HG03342 (cell line): ENCODE data around the gene IL27RA.

Experiments
- ATAC-seq: cut with Tn5 transposase; IDR thresholded peaks from one replicate; pipeline ENCODE4 v1.9.1; 2021; ENCODE audit warnings: mild to moderate bottlenecking, moderate library complexity; ENCODE audit not compliant: unreplicated experiment

Gene IL27RA

GRCh38 chr19:14082675-14082960 is 51.1 kb downstream of the IL27RA start:
- ATAC-seq: no peak

DNA sequence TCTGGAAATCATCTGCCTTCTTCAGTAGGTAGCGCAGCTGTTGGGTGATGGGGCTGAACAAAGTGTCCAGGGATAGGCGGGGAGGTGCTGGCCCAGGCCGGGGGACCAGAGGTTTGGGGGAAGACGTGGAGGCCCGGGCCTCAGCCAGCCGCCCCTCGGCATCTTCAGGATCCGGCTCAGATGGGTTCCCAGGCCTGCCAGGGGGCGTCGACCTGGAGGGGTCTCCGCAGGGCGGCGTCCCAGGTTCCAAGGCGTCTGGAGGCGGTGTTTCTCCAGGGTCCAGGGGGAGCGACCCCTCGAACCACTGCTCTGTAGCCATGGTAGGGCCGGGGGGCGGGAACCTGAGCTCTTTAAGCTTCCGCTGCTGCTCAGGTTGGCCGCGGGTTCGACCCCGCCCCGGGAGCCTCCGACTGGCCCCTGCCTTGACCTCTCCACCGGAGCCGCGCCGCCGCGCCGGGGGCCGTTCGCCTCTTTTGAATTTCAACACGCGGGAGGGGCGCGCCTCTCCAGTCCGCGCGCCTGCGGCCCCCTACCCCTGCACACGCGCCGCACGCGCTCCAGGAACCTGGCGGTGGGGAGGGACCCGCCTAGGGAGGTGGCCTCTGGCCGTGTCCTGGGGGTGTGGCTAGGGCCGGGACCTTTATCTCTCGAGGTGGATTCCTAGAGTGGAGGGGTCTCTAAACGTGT is 53.9 kb downstream of the IL27RA start, which contains the start of gene C19orf67:
C19orf67 (minus strand) TSS at position 475 of the 687 bp plus-strand sequence; CDS start at position 319, 156 bp downstream.
- no peak for ATAC-seq

DNA sequence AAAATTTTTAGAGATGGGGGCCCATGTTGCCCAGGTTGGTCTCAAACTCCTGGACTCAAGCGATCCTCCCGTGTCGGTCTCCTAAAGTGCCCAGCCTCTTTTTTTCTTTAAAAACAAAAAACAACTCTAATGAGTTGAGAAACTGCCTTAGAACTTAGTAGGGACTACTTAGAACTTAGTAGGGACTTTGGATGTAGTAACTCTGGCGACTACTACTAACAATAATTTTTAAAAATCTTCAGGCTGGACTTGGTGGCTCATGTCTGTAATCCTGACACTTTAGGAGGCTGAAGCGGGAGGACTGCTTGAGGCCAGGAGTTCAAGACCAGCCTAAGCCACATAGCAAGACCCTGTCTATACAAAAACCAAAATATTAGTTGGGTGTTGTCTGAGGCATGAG is 54.5 kb downstream of the IL27RA start:
- no peak for ATAC-seq

GRCh38 chr19:14088634-14089411 is 57.3 kb downstream of the IL27RA start:
- no peak for ATAC-seq

DNA sequence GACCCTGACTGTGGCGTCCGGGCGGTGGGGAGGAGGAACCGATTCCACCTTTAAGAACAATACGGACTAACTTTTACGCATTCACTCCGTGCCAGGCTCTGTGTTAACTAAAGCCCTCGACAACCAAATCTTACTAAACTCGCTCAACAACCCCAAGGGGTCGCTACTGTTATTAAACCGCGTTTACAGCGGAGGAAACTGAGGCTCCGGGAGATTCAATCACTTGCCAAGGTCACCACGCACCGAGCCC is 57.8 kb downstream of the IL27RA start:
- ATAC-seq: no peak

- peak; percentile 27 for ATAC-seq
Measured at GRCh38 chr19:14089662-14090508, 58.3 kb downstream of the IL27RA start.

GRCh38 chr19:14090509-14091080 is 59.0 kb downstream of the IL27RA start, which contains the start of gene SAMD1:
Gene SAMD1 (minus strand): TSS chr19:14090751.
- ATAC-seq: peak; percentile 40

DNA sequence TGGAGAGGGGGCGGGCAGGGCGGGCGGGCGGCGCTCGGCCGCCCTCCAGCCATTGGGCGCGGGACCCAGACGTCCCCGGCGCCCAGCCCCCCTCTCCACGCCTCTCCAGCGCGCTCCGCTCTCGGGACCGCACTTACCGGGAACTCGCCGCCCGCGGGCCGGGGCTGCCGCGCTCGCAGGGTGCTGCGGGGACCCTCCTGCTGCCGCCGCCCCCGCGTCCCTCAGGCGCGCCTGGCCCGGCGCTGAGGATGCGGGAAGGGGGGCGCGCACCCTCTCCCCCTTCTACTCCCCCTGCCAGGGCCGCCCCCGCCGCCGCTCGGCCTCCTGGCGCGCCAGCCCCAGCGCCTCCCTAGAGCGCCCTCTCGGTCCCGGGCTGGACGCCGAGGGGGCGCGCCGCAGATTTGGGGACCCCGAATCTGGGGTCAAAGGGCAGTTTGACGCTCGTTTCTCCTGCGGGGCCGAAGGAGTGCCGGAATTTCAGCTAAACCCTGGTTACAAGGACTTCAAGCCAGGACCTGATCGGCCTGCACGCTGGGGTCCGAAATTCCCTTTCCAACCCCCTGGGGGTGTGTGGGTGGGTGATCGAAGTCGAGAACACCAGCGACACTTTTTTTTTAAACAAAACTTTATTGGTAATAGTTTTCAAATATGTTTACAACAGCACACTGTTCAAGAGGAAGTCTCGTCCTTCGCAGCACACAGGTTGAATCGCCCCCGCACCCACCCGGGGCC is 59.7 kb downstream of the IL27RA start:
- ATAC-seq: peak; percentile 44

DNA sequence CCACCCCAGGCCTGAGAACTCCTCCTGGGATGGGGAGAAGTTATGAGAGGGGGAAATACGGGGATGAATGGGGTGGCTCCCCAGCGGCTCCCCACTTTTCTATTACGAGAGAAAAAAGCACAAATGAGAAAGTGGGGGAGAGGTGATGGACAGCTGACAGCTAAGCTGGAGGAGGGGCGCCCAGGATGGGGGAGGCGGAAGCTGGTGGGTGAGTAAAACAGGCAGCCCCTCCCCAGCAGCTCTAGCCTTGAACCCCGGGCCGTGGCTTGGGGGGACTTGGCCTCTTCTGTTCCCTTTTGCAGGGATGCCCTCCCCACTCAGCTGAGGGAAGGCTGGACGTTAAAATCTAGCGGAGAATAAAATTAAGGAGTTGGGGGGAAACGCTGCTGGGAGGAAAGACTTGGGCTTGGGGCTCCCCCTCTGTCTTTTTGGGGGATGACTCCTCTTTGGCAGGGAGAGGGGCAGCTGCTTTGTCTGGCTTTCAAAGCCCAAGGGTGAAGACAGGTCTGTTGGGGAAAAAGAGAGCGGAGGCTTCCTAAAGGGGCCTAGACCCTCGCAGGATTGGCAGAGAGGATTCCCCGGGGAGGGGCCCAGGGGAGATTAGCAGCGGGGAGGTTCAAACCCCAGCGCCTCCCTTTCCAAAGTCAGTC is 60.4 kb downstream of the IL27RA start:
- ATAC-seq: peak; percentile 4

GRCh38 chr19:14093117-14093823 is 61.7 kb downstream of the IL27RA start:
- no peak for ATAC-seq

- ATAC-seq: no peak
Measured at GRCh38 chr19:14094854-14095253, 63.3 kb downstream of the IL27RA start.

- ATAC-seq: no peak
Measured at GRCh38 chr19:14096272-14096992, 64.9 kb downstream of the IL27RA start.

GRCh38 chr19:14097532-14098151 is 66.1 kb downstream of the IL27RA start:
- ATAC-seq: no peak

- no peak for ATAC-seq
Measured at GRCh38 chr19:14101003-14101545, 69.5 kb downstream of the IL27RA start.

- no peak for ATAC-seq
Measured at GRCh38 chr19:14102102-14102696, 70.6 kb downstream of the IL27RA start.

DNA sequence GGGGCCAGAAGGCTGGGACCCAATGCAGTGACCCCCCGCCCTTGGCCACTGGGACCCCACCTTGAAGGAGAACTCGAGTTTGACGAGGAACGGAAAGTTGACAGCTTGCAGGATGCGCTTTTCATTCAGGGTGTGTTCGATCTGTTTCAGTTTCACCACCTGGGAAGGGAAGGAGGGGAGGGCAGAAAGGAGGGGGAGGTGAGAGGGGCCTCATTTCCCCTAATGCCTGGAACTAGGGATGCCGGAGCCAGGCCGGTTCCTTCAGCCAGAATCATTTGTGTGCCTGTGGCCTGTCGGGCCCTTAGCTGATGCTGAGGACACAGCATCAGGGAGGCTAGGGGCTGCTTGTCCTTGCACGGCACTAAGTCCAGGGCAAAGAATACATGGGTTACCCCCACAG is 71.2 kb downstream of the IL27RA start:
- ATAC-seq: no peak
